ENCODE results near the gene C1orf122.

Gene C1orf122

DNA sequence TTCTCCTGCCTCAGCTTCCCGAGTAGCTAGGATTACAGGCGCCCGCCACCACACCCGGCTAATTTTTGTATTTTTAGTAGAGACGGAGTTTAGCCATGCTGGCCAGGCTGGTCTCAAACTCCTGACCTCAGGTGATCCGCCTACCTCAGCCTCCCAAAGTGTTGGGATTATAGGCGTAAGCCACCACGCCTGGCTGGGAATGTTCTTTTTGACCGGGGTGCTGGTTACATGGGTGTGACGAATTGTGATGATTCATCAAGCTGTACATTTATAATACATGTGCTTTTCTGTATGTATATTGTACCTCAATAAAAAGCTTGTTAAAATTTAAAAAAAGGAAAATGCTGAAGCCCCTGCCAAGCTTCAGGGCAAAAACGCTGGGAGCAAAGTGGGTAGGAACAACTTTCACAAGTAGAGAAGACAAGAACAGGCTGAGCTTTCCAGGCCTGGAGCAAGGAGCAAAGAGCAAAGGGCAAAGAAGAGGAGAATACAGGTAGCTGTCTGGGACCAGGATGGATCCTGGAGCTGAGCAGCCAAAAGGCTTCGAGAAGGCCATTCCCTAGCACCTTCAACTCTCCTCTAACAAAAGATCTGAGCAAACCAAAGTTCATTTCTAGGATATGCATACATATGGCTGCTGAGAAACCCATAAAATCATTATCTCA lies 21.0 kb downstream of the C1orf122 start:
- H3K4me1 ChIP-seq (ENCODE audit: insufficient read depth, low read length): no peaks in the 10 kb centered on the region
- H3K4me3 ChIP-seq (ENCODE audit: low read depth in 1 of 2, low read length in 2 of 2): no peak overlapping the region
- no peaks in the 10 kb centered on the region for H3K9me3 ChIP-seq (ENCODE audit: low read length)
- no peak overlapping the region for H3K27ac ChIP-seq (ENCODE audit: low read depth, low read length)
- no peak overlapping the region for H3K9ac ChIP-seq (ENCODE audit: low read length)
- H3K27me3 ChIP-seq (ENCODE audit: control insufficient read depth in 1 of 2, insufficient read depth in 2 of 2, low read length in 2 of 2): no peaks in the 10 kb centered on the region
- peaks cover 25% of the 10 kb centered on the region for H3K36me3 ChIP-seq (ENCODE audit: insufficient read depth, low read length)

DNA sequence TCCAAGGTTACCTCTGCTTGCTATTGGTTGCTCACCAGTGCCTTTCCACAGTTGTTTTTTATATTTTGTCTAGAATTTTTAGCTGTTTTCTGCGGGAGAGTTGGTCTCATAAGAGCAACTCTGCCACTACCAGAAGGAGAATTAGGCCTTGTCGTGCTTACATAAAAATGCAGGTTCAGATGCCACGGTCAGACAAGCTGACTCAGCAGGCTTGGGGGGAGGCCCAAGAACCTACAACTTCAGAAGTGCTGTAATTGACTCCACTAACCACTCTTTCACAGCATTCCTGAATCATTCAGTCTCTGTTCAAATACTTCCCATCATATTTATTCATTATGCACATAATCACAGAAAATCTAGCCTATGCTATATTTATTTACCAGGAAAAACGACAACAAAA lies 23.5 kb downstream of the C1orf122 start:
- Histone ChIP-seq H3K27me3 (ENCODE audit: control insufficient read depth in 1 of 2, insufficient read depth in 2 of 2, low read length in 2 of 2) (no peaks in the 10 kb centered on the region), H3K9ac (ENCODE audit: low read length) (no peak overlapping the region), H3K27ac (ENCODE audit: low read depth, low read length) (no peak overlapping the region), H3K4me3 (ENCODE audit: low read depth in 1 of 2, low read length in 2 of 2) (no peak overlapping the region), H3K36me3 (ENCODE audit: insufficient read depth, low read length) (peaks cover 37% of the 10 kb centered on the region), H3K9me3 (ENCODE audit: low read length) (no peaks in the 10 kb centered on the region), H3K4me1 (ENCODE audit: insufficient read depth, low read length) (no peaks in the 10 kb centered on the region)

DNA sequence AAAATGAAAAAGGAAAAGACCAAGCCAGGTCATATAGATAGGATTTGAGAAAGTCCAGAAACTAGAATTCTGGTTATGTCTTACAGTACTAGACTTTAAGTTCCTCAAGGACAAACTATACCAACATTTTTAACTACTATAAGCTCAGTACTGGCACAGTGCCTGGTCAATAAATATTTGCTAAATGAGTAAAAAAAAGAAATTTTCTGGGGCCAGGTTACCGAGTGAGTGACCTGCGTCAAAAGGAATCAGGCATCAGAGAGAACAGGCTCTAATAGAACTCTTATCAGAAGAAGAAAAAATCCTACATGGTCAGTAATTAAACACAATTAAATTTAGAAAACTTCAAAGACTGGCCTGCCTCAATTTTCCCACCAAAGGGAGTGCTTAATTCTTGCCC lies 24.2 kb downstream of the C1orf122 start:
- H3K9me3 ChIP-seq (ENCODE audit: low read length): no peaks in the 10 kb centered on the region
- peaks cover 36% of the 10 kb centered on the region for H3K36me3 ChIP-seq (ENCODE audit: insufficient read depth, low read length)
- H3K4me3 ChIP-seq (ENCODE audit: low read depth in 1 of 2, low read length in 2 of 2): no peak overlapping the region
- H3K27me3 ChIP-seq (ENCODE audit: control insufficient read depth in 1 of 2, insufficient read depth in 2 of 2, low read length in 2 of 2): no peaks in the 10 kb centered on the region
- H3K9ac ChIP-seq (ENCODE audit: low read length): no peak overlapping the region
- H3K4me1 ChIP-seq (ENCODE audit: insufficient read depth, low read length): no peaks in the 10 kb centered on the region
- H3K27ac ChIP-seq (ENCODE audit: low read depth, low read length): no peak overlapping the region

- H3K36me3 ChIP-seq (ENCODE audit: insufficient read depth, low read length): peaks cover 51% of the 10 kb centered on the region
- H3K9ac ChIP-seq (ENCODE audit: low read length): no peak overlapping the region
Observed at GRCh38 chr1:37836788-37837187, 29.2 kb downstream of the C1orf122 start.

DNA sequence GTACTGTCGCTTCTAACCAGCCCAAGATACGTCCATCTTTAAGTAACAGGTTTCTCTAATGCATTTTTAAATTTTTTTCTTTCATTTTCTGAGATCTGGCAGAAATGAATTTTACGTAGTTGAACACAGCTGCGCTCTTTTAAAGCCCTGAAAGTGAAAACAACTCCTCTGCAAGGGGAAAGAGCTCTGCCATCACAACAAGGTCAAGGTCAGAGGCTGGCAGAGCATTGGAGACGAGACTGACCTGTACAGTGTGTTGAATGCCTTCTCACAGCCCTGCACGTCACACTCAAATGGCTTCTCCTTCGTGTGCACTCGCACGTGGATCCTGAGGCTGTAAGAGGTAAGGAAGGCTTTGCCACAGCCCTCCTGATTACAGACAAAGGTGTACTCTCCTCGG lies 32.1 kb downstream of the C1orf122 start:
- no peaks in the 10 kb centered on the region for H3K4me1 ChIP-seq (ENCODE audit: insufficient read depth, low read length)
- no peaks in the 10 kb centered on the region for H3K9me3 ChIP-seq (ENCODE audit: low read length)
- no peak overlapping the region for H3K27ac ChIP-seq (ENCODE audit: low read depth, low read length)
- H3K27me3 ChIP-seq (ENCODE audit: control insufficient read depth in 1 of 2, insufficient read depth in 2 of 2, low read length in 2 of 2): no peaks in the 10 kb centered on the region
- no peak overlapping the region for H3K4me3 ChIP-seq (ENCODE audit: low read depth in 1 of 2, low read length in 2 of 2)
- H3K9ac ChIP-seq (ENCODE audit: low read length): no peak overlapping the region
- H3K36me3 ChIP-seq (ENCODE audit: insufficient read depth, low read length): peaks cover 38% of the 10 kb centered on the region

More at GRCh38 chr1:37836788-37837187, 29.2 kb downstream of the C1orf122 start:
- Histone ChIP-seq H3K9me3 (ENCODE audit: low read length) (no peaks in the 10 kb centered on the region), H3K27me3 (ENCODE audit: control insufficient read depth in 1 of 2, insufficient read depth in 2 of 2, low read length in 2 of 2) (no peaks in the 10 kb centered on the region), H3K4me3 (ENCODE audit: low read depth in 1 of 2, low read length in 2 of 2) (no peak overlapping the region), H3K4me1 (ENCODE audit: insufficient read depth, low read length) (no peaks in the 10 kb centered on the region), H3K27ac (ENCODE audit: low read depth, low read length) (no peak overlapping the region)

GRCh38 chr1:37840711-37841110 lies 33.1 kb downstream of the C1orf122 start:
- Histone ChIP-seq H3K27ac (ENCODE audit: low read depth, low read length) (no peak overlapping the region), H3K36me3 (ENCODE audit: insufficient read depth, low read length) (peaks cover 29% of the 10 kb centered on the region), H3K9ac (ENCODE audit: low read length) (no peak overlapping the region), H3K27me3 (ENCODE audit: control insufficient read depth in 1 of 2, insufficient read depth in 2 of 2, low read length in 2 of 2) (no peaks in the 10 kb centered on the region), H3K4me1 (ENCODE audit: insufficient read depth, low read length) (no peaks in the 10 kb centered on the region), H3K9me3 (ENCODE audit: low read length) (no peaks in the 10 kb centered on the region), H3K4me3 (ENCODE audit: low read depth in 1 of 2, low read length in 2 of 2) (no peak overlapping the region)

DNA sequence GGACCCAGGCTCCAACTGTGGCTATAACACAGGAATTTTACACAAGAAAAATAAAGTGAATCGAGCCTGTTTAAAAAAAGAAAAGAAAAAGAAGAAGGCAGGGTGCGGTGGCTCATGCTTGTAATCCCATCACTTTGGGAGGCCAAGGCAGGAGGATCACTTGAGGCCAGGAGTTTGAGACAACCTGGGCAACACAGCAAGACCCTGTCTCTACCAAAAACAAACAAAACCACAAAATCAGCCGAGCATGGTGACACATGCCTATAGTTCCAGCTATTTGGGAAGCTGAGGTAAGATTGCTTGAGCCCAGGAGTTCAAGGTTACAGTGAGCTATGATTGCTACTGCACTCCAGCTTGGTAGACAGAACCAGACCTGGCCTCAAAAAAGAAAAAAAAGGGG lies 34.1 kb downstream of the C1orf122 start:
- Histone ChIP-seq H3K4me3 (ENCODE audit: low read depth in 1 of 2, low read length in 2 of 2) (no peak overlapping the region), H3K9me3 (ENCODE audit: low read length) (no peaks in the 10 kb centered on the region), H3K4me1 (ENCODE audit: insufficient read depth, low read length) (no peaks in the 10 kb centered on the region), H3K27ac (ENCODE audit: low read depth, low read length) (no peak overlapping the region), H3K9ac (ENCODE audit: low read length) (no peak overlapping the region), H3K36me3 (ENCODE audit: insufficient read depth, low read length) (peaks cover 29% of the 10 kb centered on the region), H3K27me3 (ENCODE audit: control insufficient read depth in 1 of 2, insufficient read depth in 2 of 2, low read length in 2 of 2) (no peaks in the 10 kb centered on the region)

DNA sequence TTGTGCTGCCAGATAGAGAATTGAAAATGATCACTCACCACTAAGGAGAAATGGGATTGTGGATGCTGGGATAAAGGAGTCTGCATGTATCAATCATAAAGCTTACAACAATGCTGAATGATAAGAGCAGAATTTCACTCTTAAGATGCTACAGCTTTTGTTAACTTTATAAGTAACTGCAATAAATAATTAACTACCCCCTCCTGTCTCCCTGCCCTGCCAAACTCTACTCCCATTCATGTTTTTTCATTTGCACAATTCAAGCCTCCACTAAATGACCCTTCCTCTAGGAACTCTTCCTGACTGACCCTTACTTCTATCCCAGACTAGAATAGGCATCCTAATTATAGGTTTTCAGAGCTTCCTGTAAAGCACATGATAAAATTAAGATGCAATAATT lies 36.9 kb downstream of the C1orf122 start:
- H3K9me3 ChIP-seq (ENCODE audit: low read length): no peaks in the 10 kb centered on the region
- no peaks in the 10 kb centered on the region for H3K4me1 ChIP-seq (ENCODE audit: insufficient read depth, low read length)
- H3K27me3 ChIP-seq (ENCODE audit: control insufficient read depth in 1 of 2, insufficient read depth in 2 of 2, low read length in 2 of 2): no peaks in the 10 kb centered on the region
- H3K9ac ChIP-seq (ENCODE audit: low read length): no peak overlapping the region
- no peak overlapping the region for H3K4me3 ChIP-seq (ENCODE audit: low read depth in 1 of 2, low read length in 2 of 2)
- H3K27ac ChIP-seq (ENCODE audit: low read depth, low read length): no peak overlapping the region
- peaks cover 5% of the 10 kb centered on the region for H3K36me3 ChIP-seq (ENCODE audit: insufficient read depth, low read length)

DNA sequence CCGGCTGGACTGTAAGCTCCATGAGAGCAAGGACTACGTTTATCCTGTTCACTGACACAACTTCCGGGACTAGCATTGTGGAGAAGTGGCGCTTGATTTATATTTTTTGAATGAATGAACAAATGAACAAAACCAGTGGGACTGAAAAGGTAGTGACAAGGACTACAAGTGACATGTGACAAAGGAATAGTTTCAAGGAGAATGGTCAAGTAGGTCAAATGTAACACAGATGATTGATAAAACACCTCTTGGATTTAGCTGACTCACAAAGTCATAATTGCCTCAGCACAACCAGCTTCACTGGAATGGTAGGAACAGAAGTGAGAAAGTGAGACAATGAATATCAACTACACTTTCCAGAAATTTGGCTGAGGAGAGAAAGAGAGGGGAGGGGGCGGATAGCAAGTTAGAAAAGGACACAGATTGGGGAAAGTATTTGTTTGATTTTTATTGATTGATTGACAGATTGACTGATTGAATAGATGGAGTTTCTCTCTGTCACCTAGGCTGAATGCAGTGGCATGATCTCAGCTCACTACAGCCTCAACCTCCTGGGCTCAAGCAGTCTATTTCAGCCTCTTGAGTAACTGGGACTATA lies 37.6 kb downstream of the C1orf122 start:
- Histone ChIP-seq H3K27me3 (ENCODE audit: control insufficient read depth in 1 of 2, insufficient read depth in 2 of 2, low read length in 2 of 2) (no peaks in the 10 kb centered on the region), H3K4me3 (ENCODE audit: low read depth in 1 of 2, low read length in 2 of 2) (no peak overlapping the region), H3K36me3 (ENCODE audit: insufficient read depth, low read length) (no peaks in the 10 kb centered on the region), H3K27ac (ENCODE audit: low read depth, low read length) (no peak overlapping the region), H3K4me1 (ENCODE audit: insufficient read depth, low read length) (no peaks in the 10 kb centered on the region), H3K9me3 (ENCODE audit: low read length) (no peaks in the 10 kb centered on the region), H3K9ac (ENCODE audit: low read length) (no peak overlapping the region)

DNA sequence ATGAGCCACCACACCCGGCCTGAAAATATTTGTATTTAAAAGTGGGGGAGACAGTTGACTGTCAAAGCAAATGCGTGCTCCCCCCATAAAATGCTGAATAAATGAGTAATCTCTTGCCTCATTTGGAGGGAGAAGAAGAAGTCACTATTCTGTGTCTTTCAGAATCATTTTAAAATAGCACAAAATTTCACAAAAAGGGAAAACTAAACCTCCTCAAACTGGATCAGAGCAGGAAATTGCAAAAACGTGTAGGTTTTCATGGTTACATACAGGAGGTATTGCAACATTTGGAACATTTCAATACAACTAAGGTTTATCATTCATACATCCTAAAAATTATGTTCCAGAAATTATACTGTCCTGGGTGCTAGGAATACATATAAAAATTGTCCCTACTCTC lies 38.2 kb downstream of the C1orf122 start:
- no peaks in the 10 kb centered on the region for H3K4me1 ChIP-seq (ENCODE audit: insufficient read depth, low read length)
- H3K4me3 ChIP-seq (ENCODE audit: low read depth in 1 of 2, low read length in 2 of 2): no peak overlapping the region
- no peak overlapping the region for H3K27ac ChIP-seq (ENCODE audit: low read depth, low read length)
- no peak overlapping the region for H3K9ac ChIP-seq (ENCODE audit: low read length)
- no peaks in the 10 kb centered on the region for H3K36me3 ChIP-seq (ENCODE audit: insufficient read depth, low read length)
- H3K27me3 ChIP-seq (ENCODE audit: control insufficient read depth in 1 of 2, insufficient read depth in 2 of 2, low read length in 2 of 2): no peaks in the 10 kb centered on the region
- no peaks in the 10 kb centered on the region for H3K9me3 ChIP-seq (ENCODE audit: low read length)

GRCh38 chr1:37846647-37847339 lies 39.2 kb downstream of the C1orf122 start:
- H3K4me3 ChIP-seq (ENCODE audit: low read depth in 1 of 2, low read length in 2 of 2): no peak overlapping the region
- no peaks in the 10 kb centered on the region for H3K4me1 ChIP-seq (ENCODE audit: insufficient read depth, low read length)
- no peaks in the 10 kb centered on the region for H3K36me3 ChIP-seq (ENCODE audit: insufficient read depth, low read length)
- no peak overlapping the region for H3K27ac ChIP-seq (ENCODE audit: low read depth, low read length)
- H3K9ac ChIP-seq (ENCODE audit: low read length): no peak overlapping the region
- H3K27me3 ChIP-seq (ENCODE audit: control insufficient read depth in 1 of 2, insufficient read depth in 2 of 2, low read length in 2 of 2): no peaks in the 10 kb centered on the region
- H3K9me3 ChIP-seq (ENCODE audit: low read length): no peaks in the 10 kb centered on the region

Data from muscle layer of colon (tissue), 2 donors.